Measurements from ENCODE around the gene GCDH. TPM values are rescaled to one million over a fixed set of nuclear protein-coding genes. Genes with fewer than 3 reads are reported as not detected.
A peak's percentile ranks its signal among the peaks of the same experiment; 100 is the strongest.
"Not testable (repeated sequence)": the region's sequence is repeated elsewhere in the genome, so short reads cannot be mapped to it uniquely, and the experiment has no call there.

GCDH gene
- total RNA-seq, 1 donor from 2014 or later: 65.9 TPM

GRCh38 chr19:12881172-12881808 lies 9.7 kb upstream of the GCDH start, which contains the start of gene DNASE2:
TSS of gene DNASE2 (minus strand) at chr19:12881449. CDS start at chr19:12881375, 74 bp downstream.
- no peaks in the 10 kb centered on the region for H3K9me3 Mint-ChIP-seq
- intact Hi-C loops (cut with micrococcal nuclease): loop anchor here (1.0 to 5.0 kb wide), 5 partner anchors 9 to 74 kb away; partner anchors contain the start of genes RNASEH2A and SYCE2
- no peaks in the 10 kb centered on the region for H3K27me3 Mint-ChIP-seq (ENCODE audit: insufficient read depth)
- peaks cover 26% of the 10 kb centered on the region for H3K4me1 Mint-ChIP-seq (ENCODE audit: low read depth)
- H3K27ac Mint-ChIP-seq: peak within 1 kb of the TSS; percentile 83
- H3K4me3 Mint-ChIP-seq: peak within 1 kb of the TSS; percentile 90
- DNase-seq (ENCODE audit: low spot score): peak; percentile 88
- H3K36me3 Mint-ChIP-seq (ENCODE audit: low read depth): peaks cover 14% of the 10 kb centered on the region

GRCh38 chr19:12882589-12882988 lies 8.4 kb upstream of the GCDH start:
- no peaks in the 10 kb centered on the region for H3K27me3 Mint-ChIP-seq (ENCODE audit: insufficient read depth)
- no peaks in the 10 kb centered on the region for H3K9me3 Mint-ChIP-seq
- H3K4me3 Mint-ChIP-seq: peak overlapping the region; percentile 90
- H3K36me3 Mint-ChIP-seq (ENCODE audit: low read depth): peaks cover 10% of the 10 kb centered on the region
- H3K4me1 Mint-ChIP-seq (ENCODE audit: low read depth): peaks cover 26% of the 10 kb centered on the region
- H3K27ac Mint-ChIP-seq: peak overlapping the region; percentile 80
- intact Hi-C loops (cut with micrococcal nuclease): loop anchor here (5.0 kb wide), 1 partner anchor 75 kb away; the partner anchor contains the start of gene RNASEH2A
- DNase-seq (ENCODE audit: low spot score): no peak

- no peak for DNase-seq (ENCODE audit: low spot score)
- Mint-ChIP-seq H3K27me3 (ENCODE audit: insufficient read depth) (no peaks in the 10 kb centered on the region), H3K27ac (no peak overlapping the region), H3K4me3 (peak overlapping the region; percentile 89), H3K9me3 (no peaks in the 10 kb centered on the region), H3K4me1 (ENCODE audit: low read depth) (peaks cover 22% of the 10 kb centered on the region), H3K36me3 (ENCODE audit: low read depth) (peaks cover 2% of the 10 kb centered on the region)
- intact Hi-C loops (cut with micrococcal nuclease): loop anchor here (5.0 kb wide), 1 partner anchor 77 kb away; the partner anchor contains the start of gene RNASEH2A
Observed at GRCh38 chr19:12884202-12884601, 6.8 kb upstream of the GCDH start.

GRCh38 chr19:12884627-12884925 lies 6.4 kb upstream of the GCDH start:
- H3K4me1 Mint-ChIP-seq (ENCODE audit: low read depth): peaks cover 18% of the 10 kb centered on the region
- peaks cover 2% of the 10 kb centered on the region for H3K36me3 Mint-ChIP-seq (ENCODE audit: low read depth)
- no peaks in the 10 kb centered on the region for H3K27me3 Mint-ChIP-seq (ENCODE audit: insufficient read depth)
- H3K4me3 Mint-ChIP-seq: peak overlapping the region; percentile 89
- intact Hi-C loops (cut with micrococcal nuclease): loop anchor here (5.0 kb wide), 1 partner anchor 77 kb away; the partner anchor contains the start of gene RNASEH2A
- no peak for DNase-seq (ENCODE audit: low spot score)
- no peaks in the 10 kb centered on the region for H3K9me3 Mint-ChIP-seq
- no peak overlapping the region for H3K27ac Mint-ChIP-seq

- H3K9me3 Mint-ChIP-seq: no peaks in the 10 kb centered on the region
- DNase-seq (ENCODE audit: low spot score): peak; percentile 84
- intact Hi-C loops (cut with micrococcal nuclease): loop anchor here (1.0 to 5.0 kb wide), 3 partner anchors 53 to 80 kb away; partner anchors contain the start of genes CALR and RNASEH2A
- peaks cover 15% of the 10 kb centered on the region for H3K4me1 Mint-ChIP-seq (ENCODE audit: low read depth)
- H3K4me3 Mint-ChIP-seq: peak overlapping the region; percentile 89
- H3K27me3 Mint-ChIP-seq (ENCODE audit: insufficient read depth): no peaks in the 10 kb centered on the region
- H3K27ac Mint-ChIP-seq: peak overlapping the region; percentile 84
- peaks cover under 1% of the 10 kb centered on the region for H3K36me3 Mint-ChIP-seq (ENCODE audit: low read depth)
Observed at GRCh38 chr19:12884926-12885748, 5.8 kb upstream of the GCDH start.

- Mint-ChIP-seq H3K27me3 (ENCODE audit: insufficient read depth) (no peaks in the 10 kb centered on the region), H3K27ac (peak overlapping the region; percentile 36), H3K9me3 (no peaks in the 10 kb centered on the region), H3K4me1 (ENCODE audit: low read depth) (peaks cover 15% of the 10 kb centered on the region), H3K4me3 (peak overlapping the region; percentile 69), H3K36me3 (ENCODE audit: low read depth) (peaks cover under 1% of the 10 kb centered on the region)
- no peak for DNase-seq (ENCODE audit: low spot score)
- intact Hi-C loops (cut with micrococcal nuclease): loop anchor here (1.0 kb wide), 2 partner anchors 52 to 79 kb away; partner anchors contain the start of gene CALR
Observed at GRCh38 chr19:12885749-12886650, 5.0 kb upstream of the GCDH start.

- Mint-ChIP-seq H3K4me3 (peak overlapping the region; percentile 69), H3K27ac (peak overlapping the region; percentile 36), H3K27me3 (ENCODE audit: insufficient read depth) (no peaks in the 10 kb centered on the region), H3K9me3 (no peaks in the 10 kb centered on the region), H3K36me3 (ENCODE audit: low read depth) (peaks cover 3% of the 10 kb centered on the region), H3K4me1 (ENCODE audit: low read depth) (peaks cover 18% of the 10 kb centered on the region)
- no peak for DNase-seq (ENCODE audit: low spot score)
- intact Hi-C loops (cut with micrococcal nuclease): no loop called here
Observed at GRCh38 chr19:12886651-12886968, 4.3 kb upstream of the GCDH start.

- no peaks in the 10 kb centered on the region for H3K9me3 Mint-ChIP-seq
- H3K27ac Mint-ChIP-seq: peak within 1 kb of the TSS; percentile 36
- H3K27me3 Mint-ChIP-seq (ENCODE audit: insufficient read depth): no peaks in the 10 kb centered on the region
- intact Hi-C loops (cut with micrococcal nuclease): no loop called here
- H3K4me3 Mint-ChIP-seq: peak within 1 kb of the TSS; percentile 69
- DNase-seq (ENCODE audit: low spot score): no peak
- H3K36me3 Mint-ChIP-seq (ENCODE audit: low read depth): peaks cover 3% of the 10 kb centered on the region
- H3K4me1 Mint-ChIP-seq (ENCODE audit: low read depth): peaks cover 18% of the 10 kb centered on the region
Observed at GRCh38 chr19:12886969-12887747, 3.8 kb upstream of the GCDH start, which contains the start of gene KLF1. TSS of gene KLF1 (minus strand) at chr19:12887201. CDS start at chr19:12887140, 61 bp downstream.

- no peaks in the 10 kb centered on the region for H3K27me3 Mint-ChIP-seq (ENCODE audit: insufficient read depth)
- H3K36me3 Mint-ChIP-seq (ENCODE audit: low read depth): peaks cover 4% of the 10 kb centered on the region
- H3K27ac Mint-ChIP-seq: no peak overlapping the region
- DNase-seq (ENCODE audit: low spot score): no peak
- intact Hi-C loops (cut with micrococcal nuclease): no loop called here
- H3K4me3 Mint-ChIP-seq: no peak overlapping the region
- H3K4me1 Mint-ChIP-seq (ENCODE audit: low read depth): peaks cover 18% of the 10 kb centered on the region
- no peaks in the 10 kb centered on the region for H3K9me3 Mint-ChIP-seq
Observed at GRCh38 chr19:12888006-12888603, 2.9 kb upstream of the GCDH start.

- peak overlapping the region; percentile 97 for H3K4me3 Mint-ChIP-seq
- peaks cover 18% of the 10 kb centered on the region for H3K36me3 Mint-ChIP-seq (ENCODE audit: low read depth)
- DNase-seq (ENCODE audit: low spot score); H3K27me3 Mint-ChIP-seq (ENCODE audit: insufficient read depth); H3K9me3 Mint-ChIP-seq: not testable (repeated sequence)
- H3K4me1 Mint-ChIP-seq (ENCODE audit: low read depth): peaks cover 13% of the 10 kb centered on the region
- intact Hi-C loops (cut with micrococcal nuclease): loop anchor here (1.0 to 2.0 kb wide), 3 partner anchors 9 to 66 kb away; partner anchors contain the start of genes DNASE2, FARSA and GADD45GIP1
- H3K27ac Mint-ChIP-seq: peak overlapping the region; percentile 88
Observed at GRCh38 chr19:12890299-12890786, 617 bp upstream of the GCDH start.

GRCh38 chr19:12891553-12892021 lies 627 bp downstream of the GCDH start:
- H3K27ac Mint-ChIP-seq: peak overlapping the region; percentile 88
- H3K9me3 Mint-ChIP-seq: no peaks in the 10 kb centered on the region
- H3K4me3 Mint-ChIP-seq: peak overlapping the region; percentile 97
- no peak for DNase-seq (ENCODE audit: low spot score)
- H3K4me1 Mint-ChIP-seq (ENCODE audit: low read depth): peaks cover 13% of the 10 kb centered on the region
- no peaks in the 10 kb centered on the region for H3K27me3 Mint-ChIP-seq (ENCODE audit: insufficient read depth)
- peaks cover 18% of the 10 kb centered on the region for H3K36me3 Mint-ChIP-seq (ENCODE audit: low read depth)
- intact Hi-C loops (cut with micrococcal nuclease): loop anchor here (1.0 to 2.0 kb wide), 5 partner anchors 24 to 154 kb away; partner anchors contain the start of genes CALR, GADD45GIP1, GET3 and SYCE2

Measured in activated T-helper 1 cell treated with anti-CD3 and anti-CD28 coated beads, Interleukin-12 subunit alpha, Interleukin-12 subunit beta, Interleukin-2, Interleukin-4 antibody, amounts not matched to agents 30 ng/mL and 10 ng/mL and 1 ng/mL, durations not matched to agents 14 hours and 24 hours and 36 hours (primary cell).